Activated CD8-positive, alpha-beta memory T cell treated with anti-CD3 and anti-CD28 coated beads for 48 hours (primary cell): ENCODE data around the gene ACR.
A peak's percentile ranks its signal among the peaks of the same experiment; 100 is the strongest.
"Not testable (repeated sequence)": the region's sequence is repeated elsewhere in the genome, so short reads cannot be mapped to it uniquely, and the experiment has no call there.

Experiments
- DNase-seq, 3 experiments: peaks; one replicate each; pipeline ENCODE4 v3.0.0-alpha.2; 2020; ENCODE audit warnings: low read depth in 2 of 3, low spot score in 2 of 3

The ACR gene

DNA sequence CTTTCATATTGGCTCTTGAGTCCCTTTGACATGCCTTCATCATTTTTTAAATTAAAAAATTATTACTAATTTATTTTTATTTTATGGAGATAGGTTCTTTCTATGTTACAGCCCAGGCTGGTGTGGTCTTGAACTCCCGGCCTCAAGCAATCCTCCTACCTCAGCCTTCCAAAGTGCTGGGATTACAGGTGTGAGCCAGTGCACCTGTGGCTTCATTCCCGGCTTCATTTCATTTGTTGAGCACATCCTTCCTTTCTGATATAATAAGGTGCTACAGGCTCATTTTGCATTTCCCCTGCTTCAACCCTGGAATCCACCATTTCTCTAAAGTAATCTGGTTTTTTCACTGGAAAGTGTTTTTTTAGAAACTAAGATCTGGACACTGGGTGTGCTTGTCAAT, 23.8 kb downstream of the ACR start:
- DNase-seq = not testable (repeated sequence)

GRCh38 chr22:50764288-50764687, 26.3 kb downstream of the ACR start:
- not testable (repeated sequence) for DNase-seq

DNA sequence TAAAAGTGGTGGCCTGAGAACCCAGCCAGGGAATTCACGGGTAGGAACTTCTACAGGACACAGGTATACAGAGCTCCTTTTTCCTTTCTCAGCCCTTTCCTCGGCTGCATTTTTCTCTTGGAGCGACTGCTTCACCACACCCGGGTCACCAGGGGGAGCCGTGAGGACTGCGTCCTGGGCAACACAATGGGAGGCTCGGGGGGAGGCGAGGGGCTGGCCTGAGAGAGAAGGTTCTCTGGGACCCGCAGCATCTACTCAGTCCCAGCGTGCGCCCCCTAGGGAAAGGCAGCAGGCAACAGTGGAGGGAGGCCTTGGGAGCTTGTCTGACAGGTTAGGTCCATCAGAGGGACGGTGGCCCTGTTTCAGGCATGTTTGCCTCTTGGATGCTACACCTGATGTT, 37.1 kb downstream of the ACR start:
- DNase-seq = not testable (repeated sequence)

DNA sequence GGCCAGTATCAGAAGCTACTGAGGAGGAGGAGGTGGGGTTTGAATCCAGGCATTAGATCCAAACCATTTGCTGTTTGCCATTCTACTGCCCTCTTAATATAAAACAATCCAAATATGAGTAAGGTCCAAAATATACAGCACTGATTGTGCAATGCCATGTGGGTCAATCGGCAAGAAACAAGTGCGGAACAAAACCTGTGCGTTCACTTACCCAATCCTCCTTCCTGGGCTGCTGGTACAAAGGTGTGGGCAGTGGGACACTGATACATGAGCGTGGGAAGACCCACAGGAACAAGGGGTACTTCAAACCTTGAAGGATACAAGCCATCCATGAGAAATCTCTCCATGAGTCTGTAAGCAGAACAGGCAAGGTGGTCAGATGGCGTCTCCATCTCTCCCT, 39.6 kb downstream of the ACR start:
- DNase-seq = not testable (repeated sequence)

- peak in 1 of 3 experiments; percentile 4 for DNase-seq
Measured at GRCh38 chr22:50780244-50780643, 42.2 kb downstream of the ACR start.

DNA sequence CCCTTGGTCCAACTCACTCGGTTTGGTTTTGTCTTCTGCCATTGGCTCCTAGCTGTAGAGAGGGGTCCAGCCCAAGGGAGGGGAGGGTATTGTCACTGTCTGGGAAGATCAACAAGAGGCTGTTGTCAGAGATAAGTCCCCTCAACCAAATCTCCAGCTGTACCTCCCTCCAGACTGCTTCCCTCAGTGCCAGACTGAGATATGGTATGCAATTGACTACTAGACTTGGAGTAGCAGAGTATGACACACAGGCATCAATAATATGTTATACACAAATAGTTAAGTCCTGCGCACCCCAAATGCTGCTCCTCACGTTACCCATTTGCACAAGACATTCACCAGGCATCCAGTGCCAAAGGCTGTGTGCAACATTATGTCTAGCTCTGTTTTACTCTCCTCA, 44.2 kb downstream of the ACR start:
- not testable (repeated sequence) for DNase-seq

GRCh38 chr22:50783033-50783879, 45.3 kb downstream of the ACR start, which contains the start of gene RABL2B:
Gene RABL2B, minus strand, starts transcription at chr22:50783636. Its CDS starts 1,342 bp downstream, at chr22:50782294.
- peak; percentile 68 to 86 (median 82) for DNase-seq

- DNase-seq = not testable (repeated sequence)
Measured at GRCh38 chr22:50783880-50784276, 45.9 kb downstream of the ACR start.

DNA sequence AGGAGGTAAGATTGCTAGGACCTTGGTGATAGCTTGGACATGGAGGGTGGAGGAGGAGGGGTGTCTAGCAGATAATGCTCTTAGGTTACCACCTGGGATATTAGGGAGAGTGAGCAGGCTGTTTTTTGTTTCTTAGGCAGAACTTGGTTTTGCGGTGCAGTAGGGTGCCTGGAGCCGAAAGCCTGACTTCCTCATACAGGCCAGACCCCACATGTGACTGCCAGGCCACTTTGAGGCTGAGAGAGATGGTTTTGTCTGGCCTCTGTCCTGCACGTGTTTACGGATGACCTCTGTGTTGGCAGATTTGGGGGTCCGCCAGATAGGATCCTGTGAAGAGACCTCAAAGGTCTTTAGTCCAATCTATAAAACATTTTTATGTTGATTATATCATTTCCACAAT, 47.3 kb downstream of the ACR start:
- DNase-seq = not testable (repeated sequence)

DNA sequence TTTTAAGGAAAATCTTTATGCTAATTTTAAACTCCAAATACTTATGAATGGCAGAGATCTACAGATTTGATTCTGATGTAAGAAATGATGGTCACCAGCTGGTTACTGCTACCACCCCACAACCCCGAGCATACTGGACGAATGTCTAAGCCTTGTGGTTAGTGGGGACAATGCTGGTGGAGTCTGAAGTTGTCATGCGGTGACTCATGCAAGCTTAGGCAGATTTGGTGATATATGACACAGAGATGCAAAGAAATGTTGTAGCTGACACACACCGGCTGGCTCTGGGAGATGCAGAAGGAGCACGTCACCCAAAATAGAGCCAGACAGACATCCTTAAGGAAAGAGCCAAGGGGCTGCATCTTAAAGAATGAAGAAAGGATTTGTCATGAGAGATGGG, 48.9 kb downstream of the ACR start:
- DNase-seq = not testable (repeated sequence)
